H1 (cell line): Measurements from ENCODE around the gene SEMA6A. TPM values are rescaled to one million over a fixed set of nuclear protein-coding genes. Genes with fewer than 3 reads are reported as not detected.

Experiments used
- CTCF ChIA-PET: fragments of 300-600 bp; sonication (Branson Sonifier 250); formaldehyde crosslinking; loops from one replicate; lab custom pipeline; 2021; ENCODE audit not compliant: partially characterized antibody; lab: Charles Lee
- POLR2A ChIA-PET: fragments of 300-600 bp; sonication (Branson Sonifier 250); formaldehyde crosslinking; loops from one replicate; lab custom pipeline; 2021; ENCODE audit warnings: inconsistent platforms; ENCODE audit not compliant: partially characterized antibody; lab: Charles Lee
- DNase-seq, 2 experiments: peaks; one replicate each; pipeline versions ENCODE4 v3.0.0 to v3.0.0-alpha.2; 2010 to 2022; ENCODE audit warnings: low spot score in 2 of 2, low read depth in 1 of 2, mixed read lengths in 1 of 2
- FAIRE-seq: peaks from 2 replicates; lab custom pipeline; 2011; peaks lifted over from hg19 to GRCh38; lab: Jason Lieb, UNC
- H2AFZ ChIP-seq: 2 replicates; pipeline ENCODE4 v1.8.1; 2012; ENCODE audit warnings: low read length, inconsistent platforms
- H2AK5ac ChIP-seq: 2 replicates; pipeline ENCODE4 v1.6.1; 2013; ENCODE audit warnings: low read depth, low read length
- H2BK120ac ChIP-seq: replicated peaks from 2 replicates; pipeline ENCODE3; 2013; ENCODE audit warnings: low read depth, low read length, inconsistent platforms
- H2BK12ac ChIP-seq: 2 replicates; pipeline ENCODE4 v1.6.1; 2013; ENCODE audit warnings: low read depth, low read length
- H2BK15ac ChIP-seq: 2 replicates; pipeline ENCODE4 v1.6.1; 2013; ENCODE audit warnings: low read length
- H2BK20ac ChIP-seq: 2 replicates; pipeline ENCODE4 v1.6.1; 2013; ENCODE audit warnings: low read length
- H2BK5ac ChIP-seq: 2 replicates; pipeline ENCODE4 v1.6.1; 2013; ENCODE audit warnings: low read depth, low read length
- H3K14ac ChIP-seq: 2 replicates; pipeline ENCODE4 v1.6.1; 2013; ENCODE audit warnings: inconsistent platforms; ENCODE audit not compliant: insufficient read length
- H3K18ac ChIP-seq: 2 replicates; pipeline ENCODE4 v1.6.1; 2013; ENCODE audit warnings: low read length; ENCODE audit errors: extremely low read depth
- H3K23ac ChIP-seq: 2 replicates; pipeline ENCODE4 v1.6.1; 2013; ENCODE audit warnings: inconsistent platforms; ENCODE audit not compliant: insufficient read length
- H3K23me2 ChIP-seq: 2 replicates; pipeline ENCODE4 v1.6.1; 2013; ENCODE audit warnings: low read depth, low read length
- H3K27ac ChIP-seq: 2 replicates; pipeline ENCODE4 v1.6.1; 2011; ENCODE audit warnings: low read depth, low read length, inconsistent platforms
- H3K27me3 ChIP-seq, 4 experiments: replicated peaks in 1 of 4; 1 replicate in 1 of 4; 2 replicates in 3 of 4; pipeline versions ENCODE4 v1.6.1 to v1.8.1; 2011 to 2013; ENCODE audit warnings: low read length in 3 of 4, mild to moderate bottlenecking in 3 of 4, inconsistent platforms in 2 of 4, mixed read lengths in 2 of 4, moderate library complexity in 1 of 4; ENCODE audit not compliant: control insufficient read depth in 3 of 4, insufficient read depth in 3 of 4; ENCODE audit errors: extremely low read depth in 1 of 4
- H3K36me3 ChIP-seq, 4 experiments: 2 replicates each; pipeline versions ENCODE4 v1.6.1 to v1.8.1; 2011 to 2013; ENCODE audit warnings: mild to moderate bottlenecking in 4 of 4, low read length in 3 of 4, moderate library complexity in 2 of 4, control low read depth in 1 of 4, inconsistent platforms in 1 of 4; ENCODE audit not compliant: insufficient read depth in 4 of 4, control insufficient read depth in 2 of 4
- H3K4ac ChIP-seq: replicated peaks from 2 replicates; pipeline ENCODE3; 2013; ENCODE audit warnings: low read length, low read depth, mixed read lengths, inconsistent platforms; ENCODE audit not compliant: insufficient read length
- H3K4me1 ChIP-seq, 4 experiments: replicated peaks in 1 of 4; 1 replicate in 1 of 4; 2 replicates in 3 of 4; pipeline versions ENCODE4 v1.6.1 to v1.8.1; 2011 to 2013; ENCODE audit warnings: low read length in 3 of 4, inconsistent platforms in 2 of 4, mixed read lengths in 1 of 4; ENCODE audit not compliant: insufficient read depth in 4 of 4, control insufficient read depth in 3 of 4
- H3K4me2 ChIP-seq, 2 experiments: 2 replicates each; pipeline versions ENCODE4 v1.6.1 to v1.8.1; 2011 to 2013; ENCODE audit warnings: low read depth in 2 of 2, low read length in 2 of 2, control low read depth in 1 of 2, inconsistent platforms in 1 of 2, mild to moderate bottlenecking in 1 of 2; ENCODE audit not compliant: insufficient read depth in 1 of 2
- H3K4me3 ChIP-seq, 4 experiments: fragments of 200-600, 300-600 bp in 1 of 4; sonication (generic), shearing (Covaris generic), sonication (Bioruptor Twin) in 1 of 4; 2 replicates each; pipeline versions ENCODE4 v1.5.1 to v1.8.1; 2011 to 2016; ENCODE audit warnings: low read length in 4 of 4, low read depth in 3 of 4, control low read depth in 2 of 4, inconsistent platforms in 2 of 4, mild to moderate bottlenecking in 2 of 4, mixed read lengths in 1 of 4, moderate library complexity in 1 of 4; ENCODE audit not compliant: insufficient read depth in 2 of 4; ENCODE audit errors: extremely low read depth in 1 of 4
- H3K56ac ChIP-seq: replicated peaks from 2 replicates; pipeline ENCODE3; 2013; ENCODE audit warnings: low read depth, mild to moderate bottlenecking, mixed read lengths, low read length, inconsistent platforms; ENCODE audit not compliant: insufficient read length
- H3K79me1 ChIP-seq: 2 replicates; pipeline ENCODE4 v1.6.1; 2013; ENCODE audit warnings: low read depth, low read length, control low read depth
- H3K79me2 ChIP-seq, 2 experiments: 2 replicates each; pipeline versions ENCODE4 v1.6.1 to v1.8.1; 2012 to 2013; ENCODE audit warnings: low read length in 2 of 2, mild to moderate bottlenecking in 2 of 2, inconsistent platforms in 1 of 2; ENCODE audit not compliant: insufficient read depth in 2 of 2, control insufficient read depth in 1 of 2
- H3K9ac ChIP-seq, 4 experiments: replicated peaks in 1 of 4; 1 replicate in 1 of 4; 2 replicates in 3 of 4; pipeline versions ENCODE4 v1.6.1 to v1.8.1; 2011 to 2013; ENCODE audit warnings: low read depth in 3 of 4, low read length in 3 of 4, control low read depth in 2 of 4, mild to moderate bottlenecking in 2 of 4, moderate library complexity in 2 of 4, inconsistent platforms in 1 of 4; ENCODE audit errors: extremely low read depth in 1 of 4
- H3K9me3 ChIP-seq, 2 experiments: 2 replicates each; pipeline versions ENCODE4 v1.6.1 to v1.8.1; 2012 to 2013; ENCODE audit warnings: mild to moderate bottlenecking in 2 of 2, moderate library complexity in 2 of 2, control low read depth in 1 of 2, inconsistent platforms in 1 of 2, low read depth in 1 of 2, low read length in 1 of 2, mixed read lengths in 1 of 2; ENCODE audit not compliant: insufficient read depth in 2 of 2
- H4K20me1 ChIP-seq, 2 experiments: replicated peaks in 1 of 2; 2 replicates each; pipeline versions ENCODE3 to v1.8.1; 2011 to 2013; ENCODE audit warnings: inconsistent platforms in 2 of 2, low read length in 2 of 2, mild to moderate bottlenecking in 1 of 2; ENCODE audit not compliant: insufficient read depth in 2 of 2, control insufficient read depth in 1 of 2
- H4K5ac ChIP-seq: 2 replicates; pipeline ENCODE4 v1.6.1; 2013; ENCODE audit warnings: low read length, low read depth, mixed read lengths, inconsistent platforms; ENCODE audit not compliant: insufficient read length
- H4K8ac ChIP-seq: 2 replicates; pipeline ENCODE4 v1.8.0; 2013; ENCODE audit warnings: mild to moderate bottlenecking, moderate library complexity, low read length, inconsistent platforms; ENCODE audit not compliant: insufficient read depth; ENCODE audit errors: extremely low read depth
- H4K91ac ChIP-seq: replicated peaks from 2 replicates; pipeline ENCODE3; 2013; ENCODE audit warnings: low read length, mixed read lengths, inconsistent platforms; ENCODE audit not compliant: insufficient read length
- ASH2L ChIP-seq: fragments of 200-600, 300-600 bp; sonication (generic); IDR thresholded peaks from one replicate; pipeline ENCODE4 v1.7.1; 2017; ENCODE audit warnings: low read length
- FOSL1 ChIP-seq: IDR thresholded peaks from 2 replicates; pipeline ENCODE4 v1.6.1; 2011; ENCODE audit warnings: mild to moderate bottlenecking, low read depth, low read length, moderate library complexity; ENCODE audit not compliant: insufficient read depth
- HDAC6 ChIP-seq: IDR thresholded peaks from one replicate; pipeline ENCODE4 v1.7.1; 2012; ENCODE audit warnings: low read depth, mild to moderate bottlenecking, inconsistent platforms, low read length, moderate library complexity
- MAX ChIP-seq: IDR thresholded peaks from 2 replicates; pipeline ENCODE4 v1.6.1; 2012; ENCODE audit warnings: inconsistent platforms
- WGBS, 2 experiments: shearing (Covaris generic) in 1 of 2; methylation state at CpG; one replicate each; pipeline versions ENCODE4 v1.1.6 to v1.1.7; 2013 to 2015; ENCODE audit warnings: low lambda C conversion rate in 2 of 2, mixed read lengths in 2 of 2, inconsistent platforms in 1 of 2, low coverage in 1 of 2, missing lambda C conversion rate in 1 of 2; ENCODE audit not compliant: insufficient replicate concordance in 2 of 2, insufficient coverage in 1 of 2, insufficient read length in 1 of 2; ENCODE audit errors: extremely low coverage in 1 of 2, missing lambda C conversion rate in 1 of 2; 5-methylcytosine and 5-hydroxymethylcytosine counted together
- polyA plus RNA-seq, 7 experiments: library from polyadenylated mRNA; depleted of rRNA in 3 of 7; stranded (reverse) in 5 of 7; unstranded in 2 of 7; fragments of >200 nt in 5 of 7; fragments of 200-250 nt in 2 of 7; gene quantifications; 1 replicate in 5 of 7; 2 replicates in 1 of 7; 4 replicates in 1 of 7; pipeline versions ENCODE4 v1.2.1 to v1.2.3, GENCODE V29; 2011 to 2013; ENCODE audit warnings: missing spikeins in 2 of 7, mixed read lengths in 2 of 7
- total RNA-seq: library from RNA; stranded (reverse); fragmentation: NEBNext Ultra II Directional; extraction: Animal tissue kit (Norgen Biotek cat#: 25700); gene quantifications from 2 replicates; pipeline ENCODE4 v1.2.1, GENCODE V29; 2021

The SEMA6A gene
- total and polyA plus RNA-seq, 2 of the 8 experiments (the other 6 are each of a cell fraction or from before 2014, with no cell fraction given), result 78.3 to 277 TPM

DNA sequence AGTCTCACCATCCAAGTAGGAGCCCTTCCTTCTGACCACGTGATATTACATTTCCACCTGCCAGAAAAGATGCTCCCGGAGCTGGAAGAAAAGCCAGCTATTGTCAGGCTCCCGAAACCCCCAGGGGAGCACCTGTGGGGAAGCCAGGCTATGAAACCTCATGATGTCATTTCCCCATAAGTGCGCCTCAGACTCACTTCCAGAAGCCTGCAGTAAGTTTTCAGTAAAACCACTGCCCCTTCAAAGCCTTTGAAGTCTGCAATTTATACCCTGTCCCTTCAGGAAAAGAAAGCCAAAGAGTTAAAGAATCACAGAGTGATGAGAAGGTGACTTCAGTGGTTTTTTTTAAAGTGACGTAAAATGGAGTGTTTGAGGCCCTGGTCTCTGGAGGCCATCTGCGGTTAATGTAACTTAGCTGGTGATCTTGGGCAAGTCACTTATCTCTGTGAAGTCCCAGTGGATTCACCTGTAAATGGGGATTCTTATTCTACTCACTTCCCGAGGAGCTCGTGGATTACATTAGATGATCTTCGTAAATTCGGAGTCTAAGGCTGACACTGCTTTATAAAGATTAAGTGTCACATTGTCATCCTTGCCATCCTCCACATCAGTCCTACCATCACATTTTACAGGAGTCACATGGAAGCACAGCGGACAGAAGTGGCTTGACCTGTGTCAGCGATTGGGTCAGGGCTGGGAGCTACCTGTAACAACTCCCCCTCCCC is 2.6 kb upstream of the SEMA6A start:
- Histone ChIP-seq H2BK20ac (peak overlapping the region; percentile 13; the same call in 1 of the 2 replicates), H4K20me1 (peaks cover 8 to 12% of the 10 kb centered on the region in 2 experiments), H2AFZ (no peak overlapping the region), H2BK12ac (peak overlapping the region; percentile 62), H3K18ac (peak overlapping the region; percentile 9; the same call in 1 of the 2 replicates), H3K56ac (no peak overlapping the region), H3K27ac (no peak overlapping the region), H2BK15ac (no peak overlapping the region), H3K4ac (no peak overlapping the region), H3K79me2 (peaks cover 20 to 28% of the 10 kb centered on the region in 2 experiments), H3K4me2 (peak overlapping the region; percentile 75 to 80; a peak in 3 of 4 replicates), H4K8ac (no peak overlapping the region), H4K5ac (no peak overlapping the region), H3K9me3 (no peaks in the 10 kb centered on the region), H3K14ac (no peak overlapping the region), H4K91ac (peak overlapping the region; percentile 58), H3K9ac (no peak overlapping the region), H3K79me1 (no peaks in the 10 kb centered on the region; the same call in 1 of the 2 replicates), H3K4me3 (peak overlapping the region in 1 of 4 experiments; percentile 94; a peak in 1 of 8 replicates), H3K4me1 (peaks cover 0 to 7% (median 3%) of the 10 kb centered on the region in 4 experiments; a peak in 4 of 7 replicates), H2BK120ac (peak overlapping the region; percentile 73), H3K27me3 (no peaks in the 10 kb centered on the region), H2BK5ac (peak overlapping the region; percentile 21; the same call in 1 of the 2 replicates), H3K36me3 (peaks cover 0 to 9% (median 0%) of the 10 kb centered on the region in 4 experiments; a peak in 1 of 8 replicates), H3K23me2 (peaks cover 9% of the 10 kb centered on the region), H2AK5ac (no peak overlapping the region; the same call in 1 of the 2 replicates), H3K23ac (no peak overlapping the region)
- no peak for TF ChIP-seq FOSL1
- peak; percentile 3 for TF ChIP-seq ASH2L
- no peak for TF ChIP-seq HDAC6
- peak; percentile 35; the same call in 1 of the 2 replicates for TF ChIP-seq MAX
- DNase-seq, result no peak
- ChIA-PET POLR2A (interaction anchor here (1.2 kb wide), 1 partner anchor 240 kb away, joined by 4 read pairs; no protein-coding TSS in a partner anchor), CTCF (interaction anchor here (0.6 to 2.4 kb wide), 22 partner anchors 9 to 595 kb away, joined by 3 to 13 read pairs (median 3); no protein-coding TSS in a partner anchor)
- peak; percentile 42 for FAIRE-seq
- WGBS, 2 experiments, result 66% methylated on average over 11 of the region's 12 CpGs; no CpG with 5 or more reads in 1 of the 2 experiments
